Measurements from ENCODE around the gene C13orf42.

The C13orf42 gene

GRCh38 chr13:51154029-51154555, 43.0 kb upstream of the C13orf42 start:
- no peak overlapping the region for H3K4me3 ChIP-seq (ENCODE audit: control insufficient read depth, low read depth, low read length)
- TF ChIP-seq CTCF (IDR thresholded peaks at IDR 0.05; ENCODE audit: control insufficient read depth, insufficient read depth, low read depth, low read length, missing control alignments), result no peak
- peak; percentile 10 for DNase-seq (ENCODE audit: low read depth)

- DNase-seq (ENCODE audit: low read depth), result no peak
- H3K4me3 ChIP-seq (ENCODE audit: control insufficient read depth, low read depth, low read length), result no peak overlapping the region
- no peak for TF ChIP-seq CTCF (IDR thresholded peaks at IDR 0.05; ENCODE audit: control insufficient read depth, insufficient read depth, low read depth, low read length, missing control alignments)
These were observed 42.5 kb upstream of the C13orf42 start for GRCh38 chr13:51153527-51153926.

GRCh38 chr13:51152701-51153100, 41.6 kb upstream of the C13orf42 start:
- no peak overlapping the region for H3K4me3 ChIP-seq (ENCODE audit: control insufficient read depth, low read depth, low read length)
- DNase-seq (ENCODE audit: low read depth), result no peak

GRCh38 chr13:51151463-51151862, 40.4 kb upstream of the C13orf42 start:
- TF ChIP-seq CTCF (IDR thresholded peaks at IDR 0.05; ENCODE audit: control insufficient read depth, insufficient read depth, low read depth, low read length, missing control alignments), result no peak
- H3K4me3 ChIP-seq (ENCODE audit: control insufficient read depth, low read depth, low read length), result no peak overlapping the region
- no peak for DNase-seq (ENCODE audit: low read depth)

More at GRCh38 chr13:51152701-51153100, 41.6 kb upstream of the C13orf42 start:
- no peak for TF ChIP-seq CTCF (IDR thresholded peaks at IDR 0.05; ENCODE audit: control insufficient read depth, insufficient read depth, low read depth, low read length, missing control alignments)

GRCh38 chr13:51148952-51149573, 38.0 kb upstream of the C13orf42 start:
- DNase-seq (ENCODE audit: low read depth), result peak; percentile 31
- TF ChIP-seq CTCF (IDR thresholded peaks at IDR 0.05; ENCODE audit: control insufficient read depth, insufficient read depth, low read depth, low read length, missing control alignments), result peak; percentile 72
- H3K4me3 ChIP-seq (ENCODE audit: control insufficient read depth, low read depth, low read length), result no peak overlapping the region

- no peak for DNase-seq (ENCODE audit: low read depth)
- H3K4me3 ChIP-seq (ENCODE audit: control insufficient read depth, low read depth, low read length), result no peak overlapping the region
- TF ChIP-seq CTCF (IDR thresholded peaks at IDR 0.05; ENCODE audit: control insufficient read depth, insufficient read depth, low read depth, low read length, missing control alignments), result no peak
These were observed 37.3 kb upstream of the C13orf42 start for GRCh38 chr13:51148223-51148951.

Measured in AG09309 (cell line).